GM12878 (cell line): ENCODE data around the gene TPST1. TPM values are rescaled to one million over a fixed set of nuclear protein-coding genes. Genes with fewer than 3 reads are reported as not detected.
"Not testable (repeated sequence)": the region's sequence is repeated elsewhere in the genome, so short reads cannot be mapped to it uniquely, and the experiment has no call there.

Experiments used
- ATAC-seq: fragments of 200-7000 bp; cut with Tn5 transposase; 3 replicates; pipeline ENCODE4 v1.9.1; 2020; ENCODE audit warnings: mild to moderate bottlenecking, moderate library complexity
- BruUV-seq: library from RNA; stranded (reverse); fragments of 400-500 nt; replicated peaks from 2 replicates; lab custom pipeline; 2021; lab: Mats Ljungman, UMichigan
- CTCF ChIA-PET: fragments of 300-600 bp; sonication (Branson Sonifier 250); formaldehyde crosslinking; extraction: SDS; loops from one replicate; lab custom pipeline; 2021; ENCODE audit warnings: inconsistent platforms; lab: Yijun Ruan, JAX
- POLR2A ChIA-PET: fragments of 350-600 bp; formaldehyde crosslinking; extraction: SDS; loops from one replicate; lab custom pipeline; 2021; ENCODE audit warnings: inconsistent platforms; lab: Charles Lee
- RAD21 ChIA-PET: fragments of 300-600 bp; sonication (Branson Sonifier 250); formaldehyde crosslinking; loops from one replicate; lab custom pipeline; 2023; ENCODE audit warnings: antibody characterized with exemption; ENCODE audit not compliant: unreplicated experiment; lab: Charles Lee
- SMC1A ChIA-PET: fragments of 300-600 bp; sonication (Branson Sonifier 250); formaldehyde crosslinking; loops from one replicate; lab custom pipeline; 2023; ENCODE audit not compliant: unreplicated experiment, uncharacterized antibody; lab: Charles Lee
- DNase-seq: peaks from one replicate; pipeline ENCODE4 v3.0.0-alpha.2; 2011; ENCODE audit warnings: low read depth, low spot score
- FAIRE-seq: peaks from 3 replicates; lab custom pipeline; 2011; peaks lifted over from hg19 to GRCh38; lab: Jason Lieb, UNC
- H2AFZ ChIP-seq: 2 replicates; pipeline ENCODE4 v1.6.0; 2011; ENCODE audit warnings: low read depth, low read length, control low read depth; ENCODE audit not compliant: control insufficient read depth
- H3K27ac ChIP-seq: 2 replicates; pipeline ENCODE4 v1.5.1; 2011; ENCODE audit warnings: control low read depth; ENCODE audit not compliant: control insufficient read depth, insufficient read depth
- H3K27me3 ChIP-seq, 2 experiments: replicated peaks in 1 of 2; 2 replicates each; pipeline versions ENCODE4 v1.6.0 to v1.6.1; 2011; ENCODE audit warnings: low read length in 1 of 2; ENCODE audit not compliant: control insufficient read depth in 2 of 2, insufficient read depth in 2 of 2
- H3K36me3 ChIP-seq, 2 experiments: 2 replicates each; pipeline ENCODE4 v1.5.1; 2011; ENCODE audit warnings: low read length in 1 of 2; ENCODE audit not compliant: control insufficient read depth in 2 of 2, insufficient read depth in 2 of 2
- H3K4me1 ChIP-seq: 2 replicates; pipeline ENCODE4 v1.6.1; 2011; ENCODE audit warnings: mild to moderate bottlenecking, low read length, moderate library complexity, mixed read lengths; ENCODE audit not compliant: control insufficient read depth, insufficient read depth
- H3K4me2 ChIP-seq: 2 replicates; pipeline ENCODE4 v1.6.0; 2011; ENCODE audit warnings: control low read depth; ENCODE audit not compliant: control insufficient read depth, insufficient read depth
- H3K4me3 ChIP-seq: fragments of 200-600 bp; sonication (generic); 2 replicates; pipeline ENCODE4 v1.5.1; 2016
- H3K79me2 ChIP-seq: 2 replicates; pipeline ENCODE4 v1.6.0; 2011; ENCODE audit warnings: low read length; ENCODE audit not compliant: control insufficient read depth, insufficient read depth
- H3K9ac ChIP-seq: 2 replicates; pipeline ENCODE4 v1.8.0; 2011; ENCODE audit warnings: low read length, control low read depth, mixed read lengths; ENCODE audit not compliant: control insufficient read depth, insufficient read depth
- H3K9me3 ChIP-seq: replicated peaks from 3 replicates; pipeline ENCODE4 v1.5.1; 2011; ENCODE audit warnings: mild to moderate bottlenecking, low read length; ENCODE audit not compliant: control insufficient read depth, insufficient read depth
- H4K20me1 ChIP-seq: 2 replicates; pipeline ENCODE4 v1.6.0; 2011; ENCODE audit not compliant: control insufficient read depth, insufficient read depth
- NR2C2 ChIP-seq: IDR thresholded peaks from 2 replicates; pipeline ENCODE4 v1.6.1; 2011; ENCODE audit warnings: borderline replicate concordance, low read depth; ENCODE audit not compliant: control insufficient read depth, insufficient read length
- WGBS: methylation state at CpG from one replicate; pipeline ENCODE4 v1.1.6; 2016; ENCODE audit warnings: low lambda C conversion rate; ENCODE audit not compliant: insufficient replicate concordance, insufficient coverage; ENCODE audit errors: missing lambda C conversion rate; 5-methylcytosine and 5-hydroxymethylcytosine counted together
- in situ Hi-C: fragments of 300-500 bp; cut with MboI; formaldehyde crosslinking; loops from 9 replicates; pipeline ENCODE4 v1.14.3; 2018; ENCODE audit warnings: mixed read lengths
- intact Hi-C: fragments of 100-400 bp; cut with micrococcal nuclease; formaldehyde crosslinking; loops from one replicate; pipeline ENCODE4 v1.14.2; 2022; ENCODE audit not compliant: unreplicated experiment
- polyA plus RNA-seq, 11 experiments: library from polyadenylated mRNA; depleted of rRNA in 4 of 11; unstranded in 6 of 11; stranded (reverse) in 5 of 11; fragments of >200 nt; fragmentation: Nextera tagmentation in 4 of 11; fragmentation: Illumina TruSeq in 1 of 11; extraction: Ambion mirVana in 4 of 11; extraction: Trizol in 1 of 11; gene quantifications; 1 replicate in 1 of 11; 2 replicates in 10 of 11; pipeline versions ENCODE4 v1.2.1 to v1.2.3, GENCODE V29; 2011 to 2016; ENCODE audit warnings: inconsistent platforms in 2 of 11, missing spikeins in 2 of 11, low read depth in 1 of 11
- total RNA-seq, 4 experiments: library from RNA; depleted of rRNA in 3 of 4; stranded (reverse); fragments of >200 nt in 3 of 4; fragmentation: Illumina TruSeq in 1 of 4; extraction: Trizol in 1 of 4; gene quantifications; 2 replicates each; pipeline versions ENCODE4 v1.2.1 to v1.2.3, GENCODE V29; 2013 to 2021
- TF ChIP-seq, protein P1 (sequence below): fragments of 450-650 bp; formaldehyde crosslinking; IDR thresholded peaks from 2 replicates; pipeline ENCODE4 v1.4.0; 2022; ENCODE audit warnings: mild to moderate bottlenecking, moderate library complexity

The TPST1 gene
- total and polyA plus RNA-seq, 10 of the 15 experiments (the other 5 are each of a cell fraction or from before 2014, with no cell fraction given) = 1.1 to 10.6 (median 7.5) TPM

DNA sequence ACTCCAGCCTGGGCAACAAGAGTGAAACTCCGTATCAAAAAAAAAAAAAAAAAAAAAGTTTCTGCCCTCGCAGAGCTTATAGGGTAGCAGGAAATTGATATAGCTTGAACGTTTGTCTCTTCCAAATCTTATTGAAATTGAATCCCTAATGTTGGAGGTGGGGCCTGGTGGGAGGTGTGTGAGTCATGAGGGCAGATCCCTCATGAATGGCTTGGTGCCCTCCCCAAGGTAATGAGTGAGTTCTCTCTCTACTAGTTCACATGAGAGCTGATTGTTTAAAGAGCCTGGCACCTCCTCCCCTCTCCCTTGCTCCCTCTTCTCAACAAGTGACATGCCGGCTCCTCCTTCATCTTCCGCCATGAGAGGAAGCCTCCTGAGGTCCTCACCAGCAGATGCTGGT is 193.7 kb downstream of the TPST1 start:
- WGBS = 66% methylated on average over 4 of the region's 5 CpGs
- H3K79me2 ChIP-seq, H2AFZ ChIP-seq, H3K9me3 ChIP-seq, SMC1A ChIA-PET, DNase-seq, BruUV-seq, intact Hi-C loops, ATAC-seq, FAIRE-seq, in situ Hi-C loops, H4K20me1 ChIP-seq, H3K4me1 ChIP-seq, H3K9ac ChIP-seq, H3K27ac ChIP-seq, H3K27me3 ChIP-seq, RAD21 ChIA-PET, H3K4me2 ChIP-seq, H3K36me3 ChIP-seq, CTCF ChIA-PET, H3K4me3 ChIP-seq: not testable (repeated sequence)
- POLR2A ChIA-PET = interaction anchor here (0.7 kb wide), 1 partner anchor 1494 kb away, joined by 4 read pairs; no protein-coding TSS in a partner anchor

DNA sequence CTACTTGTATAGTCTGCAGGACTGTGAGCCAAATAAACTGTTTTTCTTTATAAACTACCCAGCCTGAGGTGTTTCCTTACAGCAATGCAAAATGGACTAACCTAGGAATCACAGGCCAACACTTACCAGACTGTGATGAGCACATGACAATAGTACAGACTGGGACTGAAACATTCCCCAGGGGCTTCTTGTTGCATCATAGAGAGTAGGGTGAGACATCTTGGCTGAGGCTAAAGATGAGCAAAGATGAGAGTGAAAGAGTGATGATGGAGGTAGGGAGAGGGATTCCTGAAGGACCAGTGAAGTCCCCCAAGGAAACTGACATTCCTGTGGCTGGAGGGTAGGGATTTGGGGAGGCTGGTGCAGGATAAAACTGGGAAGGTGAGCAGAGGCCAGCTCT is 194.4 kb downstream of the TPST1 start:
- ChIA-PET RAD21 (no interaction called here), SMC1A (no interaction called here), CTCF (no interaction called here), POLR2A (no interaction called here)
- BruUV-seq = no TSS peak
- Histone ChIP-seq H3K4me3 (no peak overlapping the region), H2AFZ (no peak overlapping the region), H4K20me1 (no peaks in the 10 kb centered on the region), H3K9me3 (no peaks in the 10 kb centered on the region), H3K27me3 (no peaks in the 10 kb centered on the region), H3K36me3 (peaks cover 0 to 6% of the 10 kb centered on the region in 2 experiments; a peak in 1 of 4 replicates), H3K79me2 (no peaks in the 10 kb centered on the region), H3K9ac (no peak overlapping the region), H3K4me1 (no peaks in the 10 kb centered on the region), H3K27ac (no peak overlapping the region), H3K4me2 (no peak overlapping the region)
- in situ Hi-C loops = no loop called here
- TF ChIP-seq NR2C2 = no peak
- TF ChIP-seq, protein P1, sequence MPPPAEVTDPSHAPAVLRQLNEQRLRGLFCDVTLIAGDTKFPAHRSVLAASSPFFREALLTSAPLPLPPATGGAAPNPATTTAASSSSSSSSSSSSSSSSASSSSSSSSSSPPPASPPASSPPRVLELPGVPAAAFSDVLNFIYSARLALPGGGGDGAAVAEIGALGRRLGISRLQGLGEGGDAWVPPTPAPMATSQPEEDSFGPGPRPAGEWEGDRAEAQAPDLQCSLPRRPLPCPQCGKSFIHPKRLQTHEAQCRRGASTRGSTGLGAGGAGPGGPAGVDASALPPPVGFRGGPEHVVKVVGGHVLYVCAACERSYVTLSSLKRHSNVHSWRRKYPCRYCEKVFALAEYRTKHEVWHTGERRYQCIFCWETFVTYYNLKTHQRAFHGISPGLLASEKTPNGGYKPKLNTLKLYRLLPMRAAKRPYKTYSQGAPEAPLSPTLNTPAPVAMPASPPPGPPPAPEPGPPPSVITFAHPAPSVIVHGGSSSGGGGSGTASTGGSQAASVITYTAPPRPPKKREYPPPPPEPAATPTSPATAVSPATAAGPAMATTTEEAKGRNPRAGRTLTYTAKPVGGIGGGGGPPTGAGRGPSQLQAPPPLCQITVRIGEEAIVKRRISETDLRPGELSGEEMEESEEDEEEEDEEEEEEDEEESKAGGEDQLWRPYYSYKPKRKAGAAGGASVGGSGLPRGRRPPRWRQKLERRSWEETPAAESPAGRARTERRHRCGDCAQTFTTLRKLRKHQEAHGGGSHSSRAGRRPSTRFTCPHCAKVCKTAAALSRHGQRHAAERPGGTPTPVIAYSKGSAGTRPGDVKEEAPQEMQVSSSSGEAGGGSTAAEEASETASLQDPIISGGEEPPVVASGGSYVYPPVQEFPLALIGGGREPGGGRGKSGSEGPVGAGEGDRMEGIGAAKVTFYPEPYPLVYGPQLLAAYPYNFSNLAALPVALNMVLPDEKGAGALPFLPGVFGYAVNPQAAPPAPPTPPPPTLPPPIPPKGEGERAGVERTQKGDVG (CRISPR knock-in tag) = no peak
- no peak for ATAC-seq
- intact Hi-C loops = no loop called here
- no peak for FAIRE-seq
- no peak for DNase-seq
